Natural killer cell (primary cell): Measurements from ENCODE around the gene DENND1A. TPM values are rescaled to one million over a fixed set of nuclear protein-coding genes. Genes with fewer than 3 reads are reported as not detected.

Experiments used
- ATAC-seq, 3 donors: fragments of 150-1000 bp in 2 of 3; fragments of 200-7000 bp in 1 of 3; cut with Tn5 transposase; 1 replicate in 1 of 3; 2 replicates in 2 of 3; pipeline ENCODE4 v1.10.0; 2021; ENCODE audit warnings: mild to moderate bottlenecking in 2 of 3, moderate library complexity in 2 of 3
- DNase-seq, 2 donors: peaks; one replicate each; pipeline versions ENCODE4 v3.0.0 to v3.0.0-alpha.2; 2013 to 2021; ENCODE audit warnings: mixed read lengths in 1 of 2
- H3K27ac ChIP-seq: one replicate; pipeline ENCODE4 v1.5.1; 2013; ENCODE audit warnings: mild to moderate bottlenecking, low read length
- H3K27me3 ChIP-seq: one replicate; pipeline ENCODE4 v1.6.1; 2013; ENCODE audit warnings: low read length; ENCODE audit not compliant: control insufficient read depth, insufficient read depth
- H3K36me3 ChIP-seq: one replicate; pipeline ENCODE4 v1.6.1; 2013; ENCODE audit warnings: low read length; ENCODE audit not compliant: control insufficient read depth, insufficient read depth
- H3K4me1 ChIP-seq: one replicate; pipeline ENCODE4 v1.6.1; 2013; ENCODE audit warnings: low read length; ENCODE audit not compliant: control insufficient read depth, insufficient read depth
- H3K4me3 ChIP-seq: one replicate; pipeline ENCODE4 v1.5.1; 2013; ENCODE audit warnings: low read length
- H3K9me3 ChIP-seq: one replicate; pipeline ENCODE4 v1.6.1; 2013; ENCODE audit warnings: low read length; ENCODE audit not compliant: control insufficient read depth, insufficient read depth
- H3K27ac Mint-ChIP-seq, 2 donors: one replicate each; pipeline ENCODE4 v1.8.0; 2022; ENCODE audit warnings: mild to moderate bottlenecking in 2 of 2, mixed read lengths in 2 of 2, moderate library complexity in 1 of 2
- H3K27me3 Mint-ChIP-seq, 2 donors: one replicate each; pipeline ENCODE4 v1.8.0; 2022; ENCODE audit warnings: low read depth in 2 of 2, mixed read lengths in 2 of 2
- H3K36me3 Mint-ChIP-seq: one replicate; pipeline ENCODE4 v1.8.0; 2022; ENCODE audit warnings: mixed read lengths
- H3K4me1 Mint-ChIP-seq, 2 donors: one replicate each; pipeline ENCODE4 v1.8.0; 2022; ENCODE audit warnings: mixed read lengths in 2 of 2
- H3K4me3 Mint-ChIP-seq: one replicate; pipeline ENCODE4 v1.8.0; 2022; ENCODE audit warnings: mild to moderate bottlenecking, moderate library complexity, mixed read lengths
- H3K9me3 Mint-ChIP-seq, 2 donors: one replicate each; pipeline ENCODE4 v1.8.0; 2022; ENCODE audit warnings: mixed read lengths in 2 of 2
- WGBS: methylation state at CpG from one replicate; pipeline ENCODE4 v1.1.7; 2013; ENCODE audit warnings: missing lambda C conversion rate; ENCODE audit not compliant: insufficient coverage; 5-methylcytosine and 5-hydroxymethylcytosine counted together
- intact Hi-C: fragments of 100-400 bp; cut with micrococcal nuclease; formaldehyde crosslinking; loops from one replicate; pipeline ENCODE4 v1.14.2; 2022
- total RNA-seq, 4 donors: library from RNA; stranded (reverse); fragments of 120-200 nt in 1 of 4; gene quantifications; one replicate each; pipeline versions ENCODE4 v1.2.3 to v1.2.4, GENCODE V29; 2013 to 2022
- TF ChIP-seq, protein P1 (sequence below): fragments of 200-600 bp; IDR thresholded peaks from one replicate; pipeline ENCODE4 v1.8.0; 2022; ENCODE audit warnings: antibody characterized with exemption

The DENND1A gene
- total RNA-seq, 3 donors from 2014 or later (not counting 1 experiment from before 2014, with no cell fraction given) = 27.8 to 37.6 (median 30.9) TPM

GRCh38 chr9:123471843-123472570, 457.9 kb downstream of the DENND1A start:
- Histone ChIP-seq H3K4me3 (no peak overlapping the region), H3K4me1 (no peaks in the 10 kb centered on the region), H3K27ac (no peak overlapping the region), H3K36me3 (no peaks in the 10 kb centered on the region), H3K9me3 (no peaks in the 10 kb centered on the region), H3K27me3 (no peaks in the 10 kb centered on the region)
- Mint-ChIP-seq H3K36me3 (no peaks in the 10 kb centered on the region), H3K4me1 (no peaks in the 10 kb centered on the region), H3K27me3 (no peaks in the 10 kb centered on the region), H3K27ac (no peak overlapping the region), H3K4me3 (no peak overlapping the region), H3K9me3 (no peaks in the 10 kb centered on the region)
- intact Hi-C loops = no loop called here
- WGBS = 92% methylated on average over 12 of the region's 12 CpGs
- TF ChIP-seq, protein P1, sequence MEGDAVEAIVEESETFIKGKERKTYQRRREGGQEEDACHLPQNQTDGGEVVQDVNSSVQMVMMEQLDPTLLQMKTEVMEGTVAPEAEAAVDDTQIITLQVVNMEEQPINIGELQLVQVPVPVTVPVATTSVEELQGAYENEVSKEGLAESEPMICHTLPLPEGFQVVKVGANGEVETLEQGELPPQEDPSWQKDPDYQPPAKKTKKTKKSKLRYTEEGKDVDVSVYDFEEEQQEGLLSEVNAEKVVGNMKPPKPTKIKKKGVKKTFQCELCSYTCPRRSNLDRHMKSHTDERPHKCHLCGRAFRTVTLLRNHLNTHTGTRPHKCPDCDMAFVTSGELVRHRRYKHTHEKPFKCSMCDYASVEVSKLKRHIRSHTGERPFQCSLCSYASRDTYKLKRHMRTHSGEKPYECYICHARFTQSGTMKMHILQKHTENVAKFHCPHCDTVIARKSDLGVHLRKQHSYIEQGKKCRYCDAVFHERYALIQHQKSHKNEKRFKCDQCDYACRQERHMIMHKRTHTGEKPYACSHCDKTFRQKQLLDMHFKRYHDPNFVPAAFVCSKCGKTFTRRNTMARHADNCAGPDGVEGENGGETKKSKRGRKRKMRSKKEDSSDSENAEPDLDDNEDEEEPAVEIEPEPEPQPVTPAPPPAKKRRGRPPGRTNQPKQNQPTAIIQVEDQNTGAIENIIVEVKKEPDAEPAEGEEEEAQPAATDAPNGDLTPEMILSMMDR = no peak
- DNase-seq (no peak), ATAC-seq (no peak)

GRCh38 chr9:123470991-123471770, 458.7 kb downstream of the DENND1A start:
- no peaks in the 10 kb centered on the region for H3K36me3 ChIP-seq
- Mint-ChIP-seq H3K27ac (no peak overlapping the region), H3K9me3 (no peaks in the 10 kb centered on the region), H3K36me3 (no peaks in the 10 kb centered on the region), H3K4me1 (no peaks in the 10 kb centered on the region), H3K27me3 (no peaks in the 10 kb centered on the region), H3K4me3 (no peak overlapping the region)
- intact Hi-C loops = no loop called here
- ATAC-seq (no peak), DNase-seq (no peak)
- H3K27me3 ChIP-seq = no peaks in the 10 kb centered on the region
- no peak overlapping the region for H3K27ac ChIP-seq
- TF ChIP-seq, protein P1 = no peak
- 95% methylated on average over 21 of the region's 21 CpGs for WGBS
- H3K9me3 ChIP-seq = no peaks in the 10 kb centered on the region
- H3K4me3 ChIP-seq = no peak overlapping the region
- H3K4me1 ChIP-seq = no peaks in the 10 kb centered on the region

GRCh38 chr9:123470121-123470782, 459.7 kb downstream of the DENND1A start:
- TF ChIP-seq, protein P1 = no peak
- no peaks in the 10 kb centered on the region for H3K4me1 ChIP-seq
- H3K4me3 ChIP-seq = no peak overlapping the region
- intact Hi-C loops = no loop called here
- DNase-seq (no peak), ATAC-seq (no peak)
- Mint-ChIP-seq H3K4me1 (no peaks in the 10 kb centered on the region), H3K4me3 (no peak overlapping the region), H3K27me3 (no peaks in the 10 kb centered on the region), H3K27ac (no peak overlapping the region), H3K36me3 (no peaks in the 10 kb centered on the region), H3K9me3 (no peaks in the 10 kb centered on the region)
- H3K27ac ChIP-seq = no peak overlapping the region
- no peaks in the 10 kb centered on the region for H3K9me3 ChIP-seq
- no peaks in the 10 kb centered on the region for H3K36me3 ChIP-seq
- 74% methylated on average over 15 of the region's 15 CpGs for WGBS
- no peaks in the 10 kb centered on the region for H3K27me3 ChIP-seq
